ENCODE measurements around the gene SLC35E3. TPM values are rescaled to one million over a fixed set of nuclear protein-coding genes. Genes with fewer than 3 reads are reported as not detected.

Gene SLC35E3
- total and polyA plus RNA-seq, 3 donors from 2014 or later: 5.2 to 9.3 (median 7.1) TPM

GRCh38 chr12:68749861-68750260, 3.9 kb downstream of the SLC35E3 start:
- no peak overlapping the region for H3K27ac ChIP-seq
- no peaks in the 10 kb centered on the region for H3K27me3 ChIP-seq
- H3K9me3 ChIP-seq: no peaks in the 10 kb centered on the region
- H3K36me3 ChIP-seq (ENCODE audit: low read depth, missing control alignments): no peaks in the 10 kb centered on the region
- 84 to 87% methylated on average over 4 of the region's 4 CpGs for WGBS, 2 donors
- no peak overlapping the region for H3K4me3 ChIP-seq
- no peaks in the 10 kb centered on the region for H3K4me1 ChIP-seq
- intact Hi-C loops (cut with DNase I; ENCODE audit: low total_unique reads): no loop called here
- DNase-seq: no peak
- TF ChIP-seq POLR2A (IDR thresholded peaks at IDR 0.05): no peak
- no peak for TF ChIP-seq CTCF (IDR thresholded peaks at IDR 0.05)

DNA sequence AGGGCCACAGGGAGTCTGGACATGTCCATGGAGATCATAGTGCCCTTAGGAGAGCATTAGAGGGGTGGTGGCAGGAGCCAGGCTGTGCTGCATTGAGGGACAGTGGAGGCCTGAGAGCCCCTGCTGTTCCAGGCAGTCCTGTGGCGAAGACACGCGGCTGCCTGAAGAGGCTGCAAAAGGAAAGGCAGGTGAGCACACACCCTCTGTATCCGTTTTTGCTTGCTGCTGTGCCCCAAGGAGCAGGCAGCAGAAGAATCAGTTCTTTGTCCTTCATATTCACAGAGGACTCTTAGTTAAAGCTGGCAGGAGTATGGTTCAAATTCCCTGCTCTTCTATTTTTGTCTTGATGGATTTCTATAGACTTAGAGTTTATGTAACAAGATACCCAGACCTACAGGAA, 4.5 kb downstream of the SLC35E3 start:
- TF ChIP-seq POLR2A (IDR thresholded peaks at IDR 0.05): no peak
- no peak for TF ChIP-seq CTCF (IDR thresholded peaks at IDR 0.05)
- intact Hi-C loops (cut with DNase I; ENCODE audit: low total_unique reads): no loop called here
- H3K27me3 ChIP-seq: no peaks in the 10 kb centered on the region
- DNase-seq: no peak
- H3K27ac ChIP-seq: no peak overlapping the region
- H3K9me3 ChIP-seq: no peaks in the 10 kb centered on the region
- no peak overlapping the region for H3K4me3 ChIP-seq
- no peaks in the 10 kb centered on the region for H3K36me3 ChIP-seq (ENCODE audit: low read depth, missing control alignments)
- H3K4me1 ChIP-seq: no peaks in the 10 kb centered on the region
- WGBS, 2 donors: 71 to 83% methylated on average over 4 of the region's 4 CpGs

GRCh38 chr12:68755536-68756243, 9.7 kb downstream of the SLC35E3 start:
- no peak overlapping the region for H3K27ac ChIP-seq
- H3K27me3 ChIP-seq: no peaks in the 10 kb centered on the region
- no peak for DNase-seq
- H3K4me3 ChIP-seq: no peak overlapping the region
- H3K9me3 ChIP-seq: no peaks in the 10 kb centered on the region
- WGBS, 2 donors: 73 to 74% methylated on average over 4 of the region's 4 CpGs
- H3K4me1 ChIP-seq: no peaks in the 10 kb centered on the region
- no peaks in the 10 kb centered on the region for H3K36me3 ChIP-seq (ENCODE audit: low read depth, missing control alignments)
- intact Hi-C loops (cut with DNase I; ENCODE audit: low total_unique reads): no loop called here
- no peak for TF ChIP-seq CTCF (IDR thresholded peaks at IDR 0.05)
- no peak for TF ChIP-seq POLR2A (IDR thresholded peaks at IDR 0.05)

DNA sequence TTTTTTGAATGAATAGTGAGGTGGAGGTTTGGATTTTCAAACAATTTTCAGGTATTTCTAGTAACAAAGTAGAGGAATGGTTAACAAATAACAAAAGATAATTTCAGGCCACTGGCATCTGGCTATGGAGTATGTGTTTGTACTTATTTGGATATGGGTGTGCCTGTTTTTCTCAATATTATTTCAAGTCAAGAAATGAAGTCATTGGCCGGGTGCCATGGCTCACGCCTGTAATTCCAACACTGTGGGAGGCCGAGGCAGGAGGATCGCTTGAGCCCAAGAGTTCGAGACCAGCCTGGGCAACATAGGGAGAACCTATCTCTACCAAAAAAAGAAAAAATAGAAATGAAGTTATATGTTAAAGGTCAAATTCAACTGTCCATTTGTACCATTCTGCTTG, 13.9 kb downstream of the SLC35E3 start:
- Histone ChIP-seq H3K27ac (no peak overlapping the region), H3K36me3 (ENCODE audit: low read depth, missing control alignments) (no peaks in the 10 kb centered on the region), H3K9me3 (no peaks in the 10 kb centered on the region), H3K4me1 (no peaks in the 10 kb centered on the region), H3K27me3 (no peaks in the 10 kb centered on the region), H3K4me3 (no peak overlapping the region)
- TF ChIP-seq POLR2A (IDR thresholded peaks at IDR 0.05): no peak
- TF ChIP-seq CTCF (IDR thresholded peaks at IDR 0.05): no peak
- 82 to 95% methylated on average over 5 of the region's 5 CpGs for WGBS, 2 donors
- intact Hi-C loops (cut with DNase I; ENCODE audit: low total_unique reads): no loop called here
- no peak for DNase-seq

Measured in testis (tissue), 3 donors.